GM13977 (cell line): ENCODE data around the gene DLG1.

Experiments
- DNase-seq: peaks from one replicate; pipeline ENCODE4 v3.0.0; 2012; ENCODE audit warnings: low spot score
- in situ Hi-C: fragments of 300-500 bp; cut with MboI; formaldehyde crosslinking; loops from one replicate; pipeline ENCODE4 v1.12.0; 2022; ENCODE audit warnings: low sequenced_read_pairs, low pct_unique_long_range_greater_than_20kb, mixed read lengths, inconsistent platforms; ENCODE audit not compliant: unreplicated experiment
- TF ChIP-seq, protein P1 (sequence below): IDR thresholded peaks from 2 replicates; pipeline ENCODE4 v1.5.1; 2012; ENCODE audit warnings: mild to moderate bottlenecking, control low read depth; ENCODE audit not compliant: insufficient read depth; ENCODE audit errors: extremely low read depth, missing control alignments

The DLG1 gene

DNA sequence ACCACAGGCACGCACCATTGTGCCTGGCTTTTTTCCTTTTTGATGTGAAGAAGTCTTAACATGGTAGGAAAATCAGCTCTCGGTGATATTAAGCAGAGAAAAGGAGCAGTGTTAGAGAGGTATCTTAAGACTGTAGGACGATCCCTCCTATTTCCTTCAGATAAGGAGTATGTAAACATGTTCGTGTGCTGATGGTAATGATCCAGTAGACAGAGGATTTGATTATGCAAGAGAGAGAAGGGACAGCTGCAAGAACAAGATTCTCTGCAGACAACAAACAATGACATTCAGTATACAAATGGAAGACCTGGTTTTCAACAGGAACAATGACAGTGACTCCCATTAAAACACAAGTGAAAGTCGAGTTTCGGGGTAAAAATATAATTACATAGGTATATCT is 173.7 kb downstream of the DLG1 start:
- DNase-seq, result no peak
- in situ Hi-C loops, result no loop called here
- TF ChIP-seq, protein P1, sequence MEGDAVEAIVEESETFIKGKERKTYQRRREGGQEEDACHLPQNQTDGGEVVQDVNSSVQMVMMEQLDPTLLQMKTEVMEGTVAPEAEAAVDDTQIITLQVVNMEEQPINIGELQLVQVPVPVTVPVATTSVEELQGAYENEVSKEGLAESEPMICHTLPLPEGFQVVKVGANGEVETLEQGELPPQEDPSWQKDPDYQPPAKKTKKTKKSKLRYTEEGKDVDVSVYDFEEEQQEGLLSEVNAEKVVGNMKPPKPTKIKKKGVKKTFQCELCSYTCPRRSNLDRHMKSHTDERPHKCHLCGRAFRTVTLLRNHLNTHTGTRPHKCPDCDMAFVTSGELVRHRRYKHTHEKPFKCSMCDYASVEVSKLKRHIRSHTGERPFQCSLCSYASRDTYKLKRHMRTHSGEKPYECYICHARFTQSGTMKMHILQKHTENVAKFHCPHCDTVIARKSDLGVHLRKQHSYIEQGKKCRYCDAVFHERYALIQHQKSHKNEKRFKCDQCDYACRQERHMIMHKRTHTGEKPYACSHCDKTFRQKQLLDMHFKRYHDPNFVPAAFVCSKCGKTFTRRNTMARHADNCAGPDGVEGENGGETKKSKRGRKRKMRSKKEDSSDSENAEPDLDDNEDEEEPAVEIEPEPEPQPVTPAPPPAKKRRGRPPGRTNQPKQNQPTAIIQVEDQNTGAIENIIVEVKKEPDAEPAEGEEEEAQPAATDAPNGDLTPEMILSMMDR, result no peak

DNA sequence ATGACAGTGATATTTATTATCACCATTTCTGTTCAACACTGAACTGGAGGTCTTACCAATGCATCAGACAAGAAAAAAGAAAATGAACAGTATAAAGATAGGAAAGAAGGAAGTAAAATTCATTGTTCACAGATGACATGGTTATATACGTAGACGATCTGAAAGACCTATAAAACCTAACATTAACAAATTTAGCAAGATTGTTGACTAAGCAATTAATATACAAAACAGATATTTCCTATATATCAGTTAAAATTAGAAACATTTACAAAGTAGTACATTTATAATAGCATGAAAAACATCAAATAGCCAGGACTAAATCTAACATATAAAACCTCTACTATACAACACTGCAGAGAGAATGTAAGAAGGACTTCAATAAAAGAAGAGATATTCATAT is 176.0 kb downstream of the DLG1 start:
- DNase-seq, result no peak
- in situ Hi-C loops, result no loop called here
- TF ChIP-seq, protein P1, result no peak

DNA sequence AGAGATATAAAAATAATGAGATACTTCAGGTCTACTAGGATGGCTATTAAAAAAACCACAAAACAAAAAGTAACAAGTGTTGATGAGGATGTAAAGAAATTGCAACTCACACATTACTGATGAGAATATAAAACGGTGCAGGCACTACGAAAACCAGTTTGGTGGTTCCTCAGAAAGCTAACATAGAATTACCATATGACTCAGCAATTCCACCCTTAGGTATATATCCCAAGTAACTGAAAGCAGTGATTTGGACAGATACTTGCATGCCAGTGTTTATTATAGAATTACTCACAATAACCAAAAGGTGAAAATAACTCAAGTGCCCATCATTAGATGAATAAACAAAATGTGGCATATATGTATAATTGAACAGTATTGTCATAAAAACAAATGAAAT is 181.3 kb downstream of the DLG1 start:
- no peak for DNase-seq
- in situ Hi-C loops, result no loop called here
- TF ChIP-seq, protein P1, result no peak

DNA sequence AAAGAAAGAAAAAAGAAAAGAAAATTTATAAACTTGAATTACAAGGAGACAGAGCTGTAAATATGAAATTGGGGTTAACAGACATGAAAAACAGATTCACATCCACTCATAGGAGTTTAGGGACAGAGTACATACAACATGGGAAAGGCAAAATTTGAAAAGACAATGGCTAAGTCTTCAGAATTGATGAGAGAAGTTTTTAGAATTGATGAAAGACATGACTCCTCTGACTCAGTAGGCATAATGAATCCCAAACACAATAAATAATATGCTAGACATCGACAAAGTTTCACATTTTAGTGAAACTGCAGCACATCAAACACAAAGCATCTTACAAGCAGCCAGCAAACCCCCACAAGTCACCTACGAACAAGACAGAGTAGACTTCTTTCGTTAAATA is 184.4 kb downstream of the DLG1 start:
- TF ChIP-seq, protein P1, result no peak
- in situ Hi-C loops, result no loop called here
- no peak for DNase-seq

DNA sequence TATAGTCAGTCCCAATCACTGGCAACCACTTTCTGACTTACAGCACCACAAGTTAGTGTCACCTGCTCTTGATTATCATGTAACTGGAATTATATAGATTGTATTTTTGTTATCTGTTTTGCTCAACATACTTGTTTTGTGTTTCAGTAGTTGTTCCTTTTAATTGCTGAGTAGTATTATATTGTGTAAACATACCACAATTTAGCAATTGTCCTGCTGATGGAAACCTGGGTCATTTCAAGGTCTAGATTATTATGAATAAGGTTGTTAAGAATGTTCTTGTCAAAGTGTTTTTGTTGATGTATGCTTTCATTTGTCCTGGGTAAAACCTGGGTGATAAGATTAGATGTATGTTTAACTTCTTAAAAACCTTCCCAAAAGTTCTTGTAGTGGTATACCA is 186.7 kb downstream of the DLG1 start:
- TF ChIP-seq, protein P1, result no peak
- in situ Hi-C loops, result no loop called here
- no peak for DNase-seq

DNA sequence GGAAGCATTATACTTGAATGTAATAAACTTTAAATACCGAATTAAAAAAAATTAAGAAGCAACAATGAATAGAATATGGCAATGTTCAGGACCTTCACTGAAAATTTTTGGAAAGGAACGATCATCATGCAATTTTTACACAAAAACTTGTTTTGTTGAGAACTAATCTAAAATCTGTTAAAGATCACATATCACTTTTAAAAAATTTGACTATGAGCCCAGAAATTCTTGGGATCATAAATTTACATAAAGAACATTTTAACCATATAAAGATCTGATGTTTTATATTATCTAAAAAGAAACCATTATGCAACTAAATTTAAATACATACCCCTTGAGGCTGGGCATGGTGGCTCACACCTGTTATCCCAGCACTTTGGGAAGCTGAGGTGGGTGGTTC is 192.6 kb downstream of the DLG1 start:
- in situ Hi-C loops, result no loop called here
- TF ChIP-seq, protein P1, result no peak
- no peak for DNase-seq

DNA sequence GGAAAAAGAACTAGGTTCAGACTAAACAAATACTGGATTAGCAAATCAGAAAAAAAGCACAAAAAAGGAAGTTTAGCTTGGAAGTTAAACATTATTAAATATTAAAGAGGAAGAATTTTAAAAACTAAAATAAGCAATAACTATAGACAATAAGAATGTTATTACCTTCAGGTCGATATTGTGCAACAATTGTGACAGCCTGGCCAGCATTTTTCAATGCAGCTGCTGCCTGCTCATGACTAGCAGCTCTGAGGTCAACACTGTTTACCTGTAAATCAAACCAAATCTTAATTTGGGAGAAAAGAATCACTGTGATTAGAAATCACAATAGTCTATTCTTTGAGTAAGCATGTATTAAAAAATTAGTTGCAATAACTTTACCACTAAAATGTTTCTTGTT is 193.7 kb downstream of the DLG1 start:
- in situ Hi-C loops, result no loop called here
- DNase-seq, result no peak
- TF ChIP-seq, protein P1, result no peak
